GM12891 (cell line): ENCODE data around the gene TNRC6C.
A peak's percentile ranks its signal among the peaks of the same experiment; 100 is the strongest.

ENCODE experiments used
- DNase-seq: peaks from one replicate; pipeline ENCODE4 v3.0.0; 2011; ENCODE audit warnings: low spot score; ENCODE audit not compliant: insufficient read length
- FAIRE-seq: peaks from 2 replicates; lab custom pipeline; 2011; peaks lifted over from hg19 to GRCh38; lab: Jason Lieb, UNC
- PAX5 ChIP-seq: IDR thresholded peaks from 2 replicates; pipeline ENCODE4 v1.6.1; 2011; ENCODE audit warnings: low read length, moderate library complexity, mild to moderate bottlenecking; ENCODE audit not compliant: insufficient read depth, severe bottlenecking
- POLR2A ChIP-seq: IDR thresholded peaks from 2 replicates; pipeline ENCODE4 v1.6.1; 2011; ENCODE audit warnings: low read depth, low read length, control low read depth
- POLR2AphosphoS5 ChIP-seq: IDR thresholded peaks from 2 replicates; pipeline ENCODE4 v1.6.1; 2011; ENCODE audit warnings: low read depth, low read length, control low read depth
- POU2F2 ChIP-seq: IDR thresholded peaks from 2 replicates; pipeline ENCODE4 v1.6.1; 2011; ENCODE audit warnings: low read depth, mild to moderate bottlenecking, control low read depth, low read length, moderate library complexity
- SPI1 ChIP-seq: IDR thresholded peaks from 2 replicates; pipeline ENCODE4 v1.6.1; 2011; ENCODE audit warnings: low read depth, low read length, control low read depth
- TAF1 ChIP-seq: IDR thresholded peaks from 2 replicates; pipeline ENCODE4 v1.6.1; 2011; ENCODE audit warnings: low read depth, low read length, control low read depth

TNRC6C gene

GRCh38 chr17:78122216-78122930 is 163.9 kb downstream of the TNRC6C start:
- DNase-seq (no peak), FAIRE-seq (no peak)
- TF ChIP-seq POU2F2 (no peak), SPI1 (no peak), POLR2AphosphoS5 (no peak), TAF1 (no peak), POLR2A (no peak), PAX5 (no peak)

GRCh38 chr17:78122931-78123249 is 164.4 kb downstream of the TNRC6C start:
- TF ChIP-seq POLR2AphosphoS5 (no peak), POLR2A (no peak), PAX5 (no peak), SPI1 (no peak), TAF1 (no peak), POU2F2 (no peak)
- DNase-seq = no peak
- no peak for FAIRE-seq

GRCh38 chr17:78123258-78123929 is 164.9 kb downstream of the TNRC6C start:
- DNase-seq (no peak), FAIRE-seq (no peak)
- no peak for TF ChIP-seq POU2F2
- TF ChIP-seq SPI1 = no peak
- TF ChIP-seq POLR2A = no peak
- TF ChIP-seq PAX5 = no peak

- FAIRE-seq = peak; percentile 98
- no peak for TF ChIP-seq TAF1
- TF ChIP-seq SPI1 = peak; percentile 93
- TF ChIP-seq POU2F2 = 0 out of 2 replicates have a peak, but pooled peaks have one; percentile 45
- no peak for TF ChIP-seq POLR2AphosphoS5
- peak; percentile 3 for TF ChIP-seq PAX5
- 0 out of 2 replicates have a peak, but pooled peaks have one; percentile 12 for TF ChIP-seq POLR2A
- no peak for DNase-seq
Measured at GRCh38 chr17:78124081-78124835, 165.8 kb downstream of the TNRC6C start.

- TF ChIP-seq POLR2A (0 out of 2 replicates have a peak, but pooled peaks have one; percentile 38), PAX5 (no peak), SPI1 (no peak)
- FAIRE-seq (no peak), DNase-seq (no peak)
Measured at GRCh38 chr17:78124836-78125137, 166.3 kb downstream of the TNRC6C start.

- TF ChIP-seq SPI1 = no peak
- no peak; the same call in 1 of the 2 replicates for TF ChIP-seq POLR2A
- TF ChIP-seq POU2F2 = no peak
- no peak for TF ChIP-seq POLR2AphosphoS5
- no peak for TF ChIP-seq PAX5
- TF ChIP-seq TAF1 = no peak
Measured at GRCh38 chr17:78125138-78125913, 166.8 kb downstream of the TNRC6C start.

GRCh38 chr17:78125976-78126894 is 167.7 kb downstream of the TNRC6C start:
- no peak for FAIRE-seq

More at GRCh38 chr17:78125138-78125913, 166.8 kb downstream of the TNRC6C start:
- DNase-seq (no peak), FAIRE-seq (peak; percentile 82)

GRCh38 chr17:78126895-78127238 is 168.4 kb downstream of the TNRC6C start:
- DNase-seq = no peak
- TF ChIP-seq PAX5 = no peak
- no peak for TF ChIP-seq POLR2A
- no peak for FAIRE-seq

More at GRCh38 chr17:78125976-78126894, 167.7 kb downstream of the TNRC6C start:
- DNase-seq = no peak
- TF ChIP-seq TAF1 (no peak), POLR2AphosphoS5 (no peak), PAX5 (no peak), SPI1 (no peak), POLR2A (no peak), POU2F2 (no peak)

GRCh38 chr17:78127239-78127887 is 168.9 kb downstream of the TNRC6C start:
- TF ChIP-seq PAX5 (no peak), TAF1 (no peak), POU2F2 (no peak), SPI1 (no peak)
- DNase-seq (no peak), FAIRE-seq (peak; percentile 93)
